H9 (cell line): Measurements from ENCODE around the gene CBLL1. TPM values are rescaled to one million over a fixed set of nuclear protein-coding genes. Genes with fewer than 3 reads are reported as not detected.
A peak's percentile ranks its signal among the peaks of the same experiment; 100 is the strongest.

Source experiments
- DNase-seq: peaks from one replicate; pipeline ENCODE4 v3.0.0-alpha.2; 2017
- H2AFZ ChIP-seq: one replicate; pipeline ENCODE4 v1.6.1; 2013; ENCODE audit warnings: mild to moderate bottlenecking, low read length, control low read depth, moderate library complexity
- H2AK5ac ChIP-seq: 2 replicates; pipeline ENCODE4 v1.6.1; 2013; ENCODE audit warnings: low read length, control low read depth, mixed read lengths; ENCODE audit not compliant: insufficient read length
- H2BK120ac ChIP-seq: one replicate; pipeline ENCODE4 v1.6.1; 2013; ENCODE audit warnings: low read depth, mild to moderate bottlenecking, low read length, control low read depth, inconsistent platforms; ENCODE audit not compliant: poor library complexity, severe bottlenecking
- H2BK12ac ChIP-seq: 2 replicates; pipeline ENCODE4 v1.6.1; 2013; ENCODE audit warnings: low read length, control low read depth, mixed read lengths, low read depth; ENCODE audit not compliant: insufficient read length
- H2BK15ac ChIP-seq: 2 replicates; pipeline ENCODE4 v1.6.1; 2013; ENCODE audit warnings: low read depth, low read length, control low read depth
- H2BK20ac ChIP-seq: one replicate; pipeline ENCODE4 v1.6.1; 2013; ENCODE audit warnings: low read depth, mild to moderate bottlenecking, low read length, control low read depth, inconsistent platforms; ENCODE audit not compliant: poor library complexity, severe bottlenecking
- H2BK5ac ChIP-seq: 2 replicates; pipeline ENCODE4 v1.6.1; 2013; ENCODE audit warnings: low read length, control low read depth, mixed read lengths; ENCODE audit not compliant: insufficient read length
- H3K14ac ChIP-seq: 2 replicates; pipeline ENCODE4 v1.6.1; 2013; ENCODE audit warnings: low read length, control low read depth; ENCODE audit not compliant: insufficient read depth
- H3K18ac ChIP-seq: 2 replicates; pipeline ENCODE4 v1.6.1; 2013; ENCODE audit warnings: low read depth, mild to moderate bottlenecking, mixed read lengths, low read length, control low read depth; ENCODE audit not compliant: insufficient read length
- H3K23ac ChIP-seq: 2 replicates; pipeline ENCODE4 v1.6.1; 2013; ENCODE audit warnings: low read length, control low read depth, mixed read lengths, low read depth; ENCODE audit not compliant: insufficient read length
- H3K23me2 ChIP-seq: 2 replicates; pipeline ENCODE4 v1.6.1; 2013; ENCODE audit warnings: low read depth, mild to moderate bottlenecking, mixed read lengths, low read length, control low read depth; ENCODE audit not compliant: insufficient read length, poor library complexity, severe bottlenecking
- H3K27ac ChIP-seq: 2 replicates; pipeline ENCODE4 v1.5.1; 2013; ENCODE audit warnings: low read length, control low read depth, mixed read lengths, low read depth; ENCODE audit not compliant: insufficient read length
- H3K27me3 ChIP-seq: 2 replicates; pipeline ENCODE4 v1.6.1; 2013; ENCODE audit warnings: low read length, control low read depth, inconsistent platforms; ENCODE audit not compliant: insufficient read depth
- H3K4ac ChIP-seq: 2 replicates; pipeline ENCODE4 v1.6.1; 2013; ENCODE audit warnings: low read depth, mild to moderate bottlenecking, control low read depth, inconsistent platforms, low read length, moderate library complexity
- H3K4me1 ChIP-seq: 2 replicates; pipeline ENCODE4 v1.6.1; 2013; ENCODE audit warnings: low read length, control low read depth, inconsistent platforms; ENCODE audit not compliant: insufficient read depth
- H3K4me2 ChIP-seq: 2 replicates; pipeline ENCODE4 v1.6.1; 2013; ENCODE audit warnings: low read length, control low read depth, mixed read lengths; ENCODE audit not compliant: insufficient read length, insufficient read depth
- H3K56ac ChIP-seq: 2 replicates; pipeline ENCODE4 v1.6.1; 2013; ENCODE audit warnings: low read depth, mild to moderate bottlenecking, mixed read lengths, low read length, control low read depth; ENCODE audit not compliant: insufficient read length
- H3K79me1 ChIP-seq: 2 replicates; pipeline ENCODE4 v1.6.1; 2013; ENCODE audit warnings: low read depth, mild to moderate bottlenecking, moderate library complexity, low read length, control low read depth, inconsistent platforms; ENCODE audit not compliant: insufficient read depth, poor library complexity, severe bottlenecking
- H3K79me2 ChIP-seq: 2 replicates; pipeline ENCODE4 v1.6.1; 2013; ENCODE audit warnings: low read length, control low read depth, inconsistent platforms; ENCODE audit not compliant: insufficient read depth
- H3K9ac ChIP-seq: 2 replicates; pipeline ENCODE4 v1.6.1; 2013; ENCODE audit warnings: low read length, control low read depth, mixed read lengths; ENCODE audit not compliant: insufficient read length; ENCODE audit errors: extremely low read depth
- H3K9me3 ChIP-seq: one replicate; pipeline ENCODE4 v1.6.1; 2013; ENCODE audit warnings: low read depth, low read length, inconsistent platforms; ENCODE audit not compliant: control insufficient read depth
- H3T11ph ChIP-seq: one replicate; pipeline ENCODE4 v1.6.1; 2013; ENCODE audit warnings: mild to moderate bottlenecking, low read length, control low read depth, inconsistent platforms
- H4K20me1 ChIP-seq: one replicate; pipeline ENCODE4 v1.6.1; 2013; ENCODE audit not compliant: control insufficient read depth, insufficient read length, insufficient read depth
- H4K5ac ChIP-seq: 2 replicates; pipeline ENCODE4 v1.6.1; 2013; ENCODE audit warnings: low read depth, mild to moderate bottlenecking, mixed read lengths, low read length, control low read depth; ENCODE audit not compliant: insufficient read length
- H4K8ac ChIP-seq: replicated peaks from 2 replicates; pipeline ENCODE4 v1.6.1; 2013; ENCODE audit warnings: low read length, control low read depth, mixed read lengths, low read depth; ENCODE audit not compliant: insufficient read length
- H4K91ac ChIP-seq: 2 replicates; pipeline ENCODE4 v1.6.1; 2013; ENCODE audit warnings: low read depth, mild to moderate bottlenecking, moderate library complexity, mixed read lengths, low read length, control low read depth; ENCODE audit not compliant: insufficient read length
- H3K27ac Mint-ChIP-seq, 3 experiments: 2 replicates in 2 of 3; 3 replicates in 1 of 3; pipeline ENCODE4 v1.8.0; 2020 to 2021; ENCODE audit warnings: mixed read lengths in 3 of 3, mild to moderate bottlenecking in 1 of 3, moderate library complexity in 1 of 3
- H3K27me3 Mint-ChIP-seq: 2 replicates; pipeline ENCODE4 v1.8.0; 2021; ENCODE audit warnings: low read depth, mild to moderate bottlenecking, moderate library complexity, mixed read lengths
- H3K36me3 Mint-ChIP-seq, 3 experiments: 2 replicates in 2 of 3; 3 replicates in 1 of 3; pipeline ENCODE4 v1.8.0; 2020 to 2021; ENCODE audit warnings: low read depth in 3 of 3, mixed read lengths in 3 of 3; ENCODE audit not compliant: insufficient read depth in 1 of 3
- H3K4me1 Mint-ChIP-seq, 2 experiments: 2 replicates each; pipeline ENCODE4 v1.8.0; 2020; ENCODE audit warnings: mixed read lengths in 2 of 2
- H3K4me3 Mint-ChIP-seq, 2 experiments: 2 replicates in 1 of 2; 3 replicates in 1 of 2; pipeline ENCODE4 v1.8.0; 2020 to 2021; ENCODE audit warnings: mild to moderate bottlenecking in 2 of 2, mixed read lengths in 2 of 2, moderate library complexity in 1 of 2
- H3K9me3 Mint-ChIP-seq, 2 experiments: 2 replicates in 1 of 2; 3 replicates in 1 of 2; pipeline ENCODE4 v1.8.0; 2020; ENCODE audit warnings: mild to moderate bottlenecking in 2 of 2, mixed read lengths in 2 of 2, moderate library complexity in 1 of 2
- WGBS: extraction: QIAGEN DNeasy Blood & Tissue Kit; methylation state at CpG from one replicate; pipeline ENCODE4 v1.1.7; 2013; ENCODE audit warnings: missing lambda C conversion rate, low lambda C conversion rate, mixed read lengths; ENCODE audit not compliant: insufficient read length; ENCODE audit errors: extremely low coverage; 5-methylcytosine and 5-hydroxymethylcytosine counted together
- total RNA-seq: library from RNA; stranded (reverse); gene quantifications from 2 replicates; pipeline ENCODE4 v1.2.1, GENCODE V29; 2021
- TF ChIP-seq, protein P1 (sequence below): fragments of 200-600 bp; sonication (generic); conservative IDR thresholded peaks from 3 replicates; pipeline ENCODE4 v1.8.0; 2021; ENCODE audit warnings: antibody characterized with exemption, mild to moderate bottlenecking

Gene CBLL1
- total RNA-seq, 1 experiment from 2014 or later = 32.2 TPM

DNA sequence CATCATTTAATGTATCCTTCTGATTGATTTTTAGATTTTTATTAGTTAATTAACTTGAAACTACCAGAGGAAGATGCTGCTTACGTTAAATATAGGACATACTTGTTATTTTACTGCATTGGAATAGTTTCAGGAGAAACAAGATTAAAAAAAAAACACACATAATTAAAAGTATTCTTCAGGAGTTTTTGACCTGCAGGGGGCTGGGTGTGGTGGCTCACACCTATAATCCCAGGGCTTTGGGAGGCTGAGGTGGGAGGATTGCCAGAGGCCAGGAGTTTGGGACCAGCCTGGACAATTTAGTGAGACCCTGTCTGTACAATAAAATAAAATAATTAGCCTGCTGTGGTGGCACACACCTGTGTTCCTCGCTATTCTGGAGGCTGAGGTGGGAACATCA lies 10.7 kb downstream of the CBLL1 start:
- no peak overlapping the region for H2BK15ac ChIP-seq
- no peaks in the 10 kb centered on the region for H3K9me3 ChIP-seq
- no peak overlapping the region for H3K56ac ChIP-seq
- H3K36me3 Mint-ChIP-seq = peaks cover 36 to 79% (median 74%) of the 10 kb centered on the region in 3 experiments; a peak in 6 of 7 replicates
- no peak overlapping the region for H3K14ac ChIP-seq
- H3K4me1 Mint-ChIP-seq = 0 out of 4 replicates have a peak, but pooled peaks cover 0 to 2% of the 10 kb centered on the region in 2 experiments
- H3K23me2 ChIP-seq = no peaks in the 10 kb centered on the region
- H3K79me2 ChIP-seq = no peaks in the 10 kb centered on the region
- no peak overlapping the region for H2BK12ac ChIP-seq
- no peak overlapping the region for H3K27ac Mint-ChIP-seq
- no peak overlapping the region for H2AK5ac ChIP-seq
- no peak overlapping the region for H4K8ac ChIP-seq
- WGBS = no CpG with 5 or more reads among the region's 2 CpGs
- no peak overlapping the region for H3T11ph ChIP-seq
- no peaks in the 10 kb centered on the region for H3K4me1 ChIP-seq
- no peak overlapping the region for H2BK5ac ChIP-seq
- H3K4ac ChIP-seq = no peak overlapping the region
- no peak for DNase-seq
- H3K27me3 ChIP-seq = no peaks in the 10 kb centered on the region
- no peak overlapping the region for H3K23ac ChIP-seq
- H3K9ac ChIP-seq = no peak overlapping the region
- no peaks in the 10 kb centered on the region for H3K27me3 Mint-ChIP-seq
- no peaks in the 10 kb centered on the region for H3K79me1 ChIP-seq
- no peak overlapping the region for H2BK120ac ChIP-seq
- TF ChIP-seq, protein P1, sequence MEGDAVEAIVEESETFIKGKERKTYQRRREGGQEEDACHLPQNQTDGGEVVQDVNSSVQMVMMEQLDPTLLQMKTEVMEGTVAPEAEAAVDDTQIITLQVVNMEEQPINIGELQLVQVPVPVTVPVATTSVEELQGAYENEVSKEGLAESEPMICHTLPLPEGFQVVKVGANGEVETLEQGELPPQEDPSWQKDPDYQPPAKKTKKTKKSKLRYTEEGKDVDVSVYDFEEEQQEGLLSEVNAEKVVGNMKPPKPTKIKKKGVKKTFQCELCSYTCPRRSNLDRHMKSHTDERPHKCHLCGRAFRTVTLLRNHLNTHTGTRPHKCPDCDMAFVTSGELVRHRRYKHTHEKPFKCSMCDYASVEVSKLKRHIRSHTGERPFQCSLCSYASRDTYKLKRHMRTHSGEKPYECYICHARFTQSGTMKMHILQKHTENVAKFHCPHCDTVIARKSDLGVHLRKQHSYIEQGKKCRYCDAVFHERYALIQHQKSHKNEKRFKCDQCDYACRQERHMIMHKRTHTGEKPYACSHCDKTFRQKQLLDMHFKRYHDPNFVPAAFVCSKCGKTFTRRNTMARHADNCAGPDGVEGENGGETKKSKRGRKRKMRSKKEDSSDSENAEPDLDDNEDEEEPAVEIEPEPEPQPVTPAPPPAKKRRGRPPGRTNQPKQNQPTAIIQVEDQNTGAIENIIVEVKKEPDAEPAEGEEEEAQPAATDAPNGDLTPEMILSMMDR = peak; percentile 36; the same call in 2 of the 3 replicates
- H3K4me2 ChIP-seq = no peak overlapping the region
- H2BK20ac ChIP-seq = no peak overlapping the region
- H2AFZ ChIP-seq = no peak overlapping the region
- H3K27ac ChIP-seq = no peak overlapping the region
- no peak overlapping the region for H3K4me3 Mint-ChIP-seq
- H4K91ac ChIP-seq = no peak overlapping the region
- H4K20me1 ChIP-seq = no peaks in the 10 kb centered on the region
- H4K5ac ChIP-seq = no peak overlapping the region
- H3K18ac ChIP-seq = no peak overlapping the region
- no peaks in the 10 kb centered on the region for H3K9me3 Mint-ChIP-seq
